ENCODE results near the gene GHRHR.

The GHRHR gene

DNA sequence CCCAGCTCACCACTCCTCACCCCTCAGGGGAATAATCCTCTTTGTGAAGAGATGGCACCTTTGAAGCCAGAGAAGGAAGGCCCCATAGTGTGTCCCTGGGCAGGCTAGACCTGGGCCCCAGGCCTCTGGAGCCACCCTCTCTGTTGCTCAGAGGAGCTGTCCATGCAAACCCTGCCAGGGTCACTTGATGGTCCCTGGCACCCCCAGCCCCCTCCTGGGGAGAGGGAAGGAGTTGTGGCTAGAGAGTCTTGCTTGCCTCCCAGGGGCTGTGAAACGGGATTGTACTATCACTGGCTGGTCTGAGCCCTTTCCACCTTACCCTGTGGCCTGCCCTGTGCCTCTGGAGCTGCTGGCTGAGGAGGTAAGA is 5.8 kb downstream of the GHRHR start:
- H3K4me3 ChIP-seq (ENCODE audit: low read depth in 1 of 2, low read length in 2 of 2): no peak overlapping the region
- H3K4me1 ChIP-seq (ENCODE audit: control insufficient read depth in 1 of 2, insufficient read depth in 2 of 2, low read length in 2 of 2): no peaks in the 10 kb centered on the region
- H3K27ac ChIP-seq (ENCODE audit: low read length): no peak overlapping the region
- no peaks in the 10 kb centered on the region for H3K27me3 ChIP-seq (ENCODE audit: low read depth, low read length)
- H3K9me3 ChIP-seq (ENCODE audit: control insufficient read depth in 1 of 2, low read length in 2 of 2): no peaks in the 10 kb centered on the region
- H3K36me3 ChIP-seq (ENCODE audit: control insufficient read depth in 1 of 2, insufficient read depth in 2 of 2, low read length in 2 of 2): no peaks in the 10 kb centered on the region

DNA sequence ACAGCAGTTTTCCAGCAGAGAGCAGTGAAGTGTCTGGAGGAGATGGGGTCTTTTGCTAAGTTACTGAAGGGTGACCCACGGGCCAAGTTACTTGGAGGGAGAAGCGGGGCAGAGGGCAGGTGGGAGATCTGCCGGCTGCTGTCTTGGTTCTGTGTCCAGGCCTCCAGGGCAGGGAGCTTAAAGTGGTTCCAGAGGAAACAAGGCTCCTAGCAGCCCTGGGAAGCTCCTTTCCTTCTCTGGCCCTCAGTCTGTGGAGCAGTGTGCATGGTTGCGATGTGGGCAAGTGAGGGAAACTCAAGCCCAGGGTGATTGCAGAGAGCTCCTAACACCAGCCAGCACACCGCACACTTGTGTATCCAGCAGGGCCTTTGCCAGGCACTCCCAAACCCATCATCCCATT is 6.3 kb downstream of the GHRHR start:
- Histone ChIP-seq H3K9me3 (ENCODE audit: control insufficient read depth in 1 of 2, low read length in 2 of 2) (no peaks in the 10 kb centered on the region), H3K36me3 (ENCODE audit: control insufficient read depth in 1 of 2, insufficient read depth in 2 of 2, low read length in 2 of 2) (no peaks in the 10 kb centered on the region), H3K4me1 (ENCODE audit: control insufficient read depth in 1 of 2, insufficient read depth in 2 of 2, low read length in 2 of 2) (no peaks in the 10 kb centered on the region), H3K27me3 (ENCODE audit: low read depth, low read length) (no peaks in the 10 kb centered on the region), H3K4me3 (ENCODE audit: low read depth in 1 of 2, low read length in 2 of 2) (no peak overlapping the region), H3K27ac (ENCODE audit: low read length) (no peak overlapping the region)

DNA sequence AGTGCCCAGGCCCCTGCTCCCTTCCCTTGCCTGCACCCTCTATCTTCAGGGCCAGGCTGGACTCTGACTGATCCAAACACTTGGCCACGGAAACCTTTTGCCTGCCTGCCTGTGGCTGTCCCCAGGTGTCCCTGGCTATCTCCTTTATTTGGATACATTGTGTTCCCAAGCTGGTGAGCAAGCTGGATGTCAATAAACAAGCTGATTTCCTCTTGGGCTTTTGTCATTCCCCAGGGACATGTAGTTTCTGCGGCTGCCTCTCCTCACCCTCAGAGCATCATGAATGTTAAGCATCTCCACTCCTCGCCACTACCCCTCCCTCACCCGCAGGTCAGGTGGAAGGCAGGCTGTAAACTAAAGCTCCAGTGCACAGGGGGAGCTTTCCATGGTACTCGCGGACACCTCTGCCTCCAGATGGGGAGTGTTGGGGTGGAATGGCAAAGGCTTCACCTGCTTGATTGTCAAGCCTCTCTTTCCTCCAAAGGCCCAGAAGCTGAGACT is 6.9 kb downstream of the GHRHR start:
- Histone ChIP-seq H3K27me3 (ENCODE audit: low read depth, low read length) (no peaks in the 10 kb centered on the region), H3K36me3 (ENCODE audit: control insufficient read depth in 1 of 2, insufficient read depth in 2 of 2, low read length in 2 of 2) (no peaks in the 10 kb centered on the region), H3K27ac (ENCODE audit: low read length) (no peak overlapping the region), H3K9me3 (ENCODE audit: control insufficient read depth in 1 of 2, low read length in 2 of 2) (no peaks in the 10 kb centered on the region), H3K4me3 (ENCODE audit: low read depth in 1 of 2, low read length in 2 of 2) (no peak overlapping the region), H3K4me1 (ENCODE audit: control insufficient read depth in 1 of 2, insufficient read depth in 2 of 2, low read length in 2 of 2) (no peaks in the 10 kb centered on the region)

DNA sequence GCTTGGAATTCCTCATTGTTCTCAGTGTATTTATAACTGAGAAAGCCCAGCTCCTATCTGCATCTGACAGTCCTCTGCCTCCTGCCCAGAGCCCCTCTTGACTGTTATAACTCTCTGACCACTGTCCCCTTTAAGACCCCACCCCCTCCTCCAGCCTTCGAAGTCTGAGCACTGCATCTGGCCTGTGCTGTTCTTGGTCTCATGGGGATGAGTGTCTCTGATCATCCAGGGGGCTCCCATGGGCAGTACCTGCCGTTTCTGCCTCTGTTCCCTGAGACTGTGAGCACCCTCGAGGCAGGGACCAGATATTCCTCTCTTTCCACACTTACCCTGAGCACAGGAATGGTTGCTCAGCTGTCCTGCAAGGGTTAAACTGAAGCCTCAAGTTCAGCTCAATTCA is 7.7 kb downstream of the GHRHR start:
- Histone ChIP-seq H3K27ac (ENCODE audit: low read length) (no peak overlapping the region), H3K4me1 (ENCODE audit: control insufficient read depth in 1 of 2, insufficient read depth in 2 of 2, low read length in 2 of 2) (no peaks in the 10 kb centered on the region), H3K9me3 (ENCODE audit: control insufficient read depth in 1 of 2, low read length in 2 of 2) (no peaks in the 10 kb centered on the region), H3K4me3 (ENCODE audit: low read depth in 1 of 2, low read length in 2 of 2) (no peak overlapping the region), H3K27me3 (ENCODE audit: low read depth, low read length) (no peaks in the 10 kb centered on the region), H3K36me3 (ENCODE audit: control insufficient read depth in 1 of 2, insufficient read depth in 2 of 2, low read length in 2 of 2) (no peaks in the 10 kb centered on the region)

DNA sequence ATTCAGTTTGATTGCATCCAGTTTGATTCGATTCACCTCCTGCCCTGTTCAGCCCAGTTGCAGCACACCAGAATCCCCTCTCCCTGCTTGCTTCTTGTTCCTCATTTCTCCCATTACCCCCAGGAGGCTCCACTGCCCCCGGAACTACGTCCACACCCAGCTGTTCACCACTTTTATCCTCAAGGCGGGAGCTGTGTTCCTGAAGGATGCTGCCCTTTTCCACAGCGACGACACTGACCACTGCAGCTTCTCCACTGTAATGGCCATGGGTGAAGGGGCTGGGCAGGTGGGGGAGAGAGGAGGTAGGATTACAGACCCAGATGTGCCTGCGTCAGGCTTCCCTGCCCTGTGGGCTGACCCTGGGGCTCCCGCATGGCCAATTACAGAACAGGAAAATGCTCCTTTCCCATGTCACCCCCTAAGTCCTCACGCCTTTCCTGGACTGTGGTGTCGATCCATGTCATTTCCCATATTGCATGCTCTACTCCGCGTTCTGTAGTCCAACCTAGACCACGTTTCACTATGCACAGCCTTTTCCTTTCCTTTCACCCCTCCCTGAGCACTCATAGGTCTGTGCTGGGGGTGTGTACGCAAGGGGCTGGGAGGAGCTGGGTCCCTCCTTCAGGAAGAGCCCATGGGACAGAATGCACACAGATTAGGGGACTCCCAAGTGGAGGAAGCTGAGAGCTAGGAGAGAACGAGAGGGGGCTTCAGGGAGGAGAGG is 8.2 kb downstream of the GHRHR start:
- H3K27me3 ChIP-seq (ENCODE audit: low read depth, low read length): no peaks in the 10 kb centered on the region
- H3K9me3 ChIP-seq (ENCODE audit: control insufficient read depth in 1 of 2, low read length in 2 of 2): no peaks in the 10 kb centered on the region
- H3K36me3 ChIP-seq (ENCODE audit: control insufficient read depth in 1 of 2, insufficient read depth in 2 of 2, low read length in 2 of 2): no peaks in the 10 kb centered on the region
- no peak overlapping the region for H3K27ac ChIP-seq (ENCODE audit: low read length)
- no peak overlapping the region for H3K4me3 ChIP-seq (ENCODE audit: low read depth in 1 of 2, low read length in 2 of 2)
- H3K4me1 ChIP-seq (ENCODE audit: control insufficient read depth in 1 of 2, insufficient read depth in 2 of 2, low read length in 2 of 2): no peaks in the 10 kb centered on the region

DNA sequence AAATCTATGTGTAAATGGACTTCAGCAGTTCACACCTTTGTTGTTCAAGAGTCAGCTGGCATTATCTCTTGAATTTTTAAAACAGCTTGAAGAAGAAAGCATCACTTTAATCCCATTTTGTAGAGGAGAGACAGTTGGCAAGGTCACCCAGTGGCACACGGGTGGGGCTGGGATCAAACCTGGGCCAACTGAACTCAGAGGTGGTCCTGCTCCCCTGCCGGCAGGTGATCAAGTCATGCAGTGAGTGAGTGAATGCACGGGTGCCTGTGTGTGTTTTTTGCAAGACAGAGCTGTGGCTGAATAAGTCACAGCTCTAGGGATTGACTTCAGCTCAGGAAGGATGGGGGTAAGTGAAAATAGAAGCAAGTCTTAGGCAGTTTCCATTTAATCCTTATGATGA is 9.5 kb downstream of the GHRHR start:
- H3K4me1 ChIP-seq (ENCODE audit: control insufficient read depth in 1 of 2, insufficient read depth in 2 of 2, low read length in 2 of 2): no peaks in the 10 kb centered on the region

DNA sequence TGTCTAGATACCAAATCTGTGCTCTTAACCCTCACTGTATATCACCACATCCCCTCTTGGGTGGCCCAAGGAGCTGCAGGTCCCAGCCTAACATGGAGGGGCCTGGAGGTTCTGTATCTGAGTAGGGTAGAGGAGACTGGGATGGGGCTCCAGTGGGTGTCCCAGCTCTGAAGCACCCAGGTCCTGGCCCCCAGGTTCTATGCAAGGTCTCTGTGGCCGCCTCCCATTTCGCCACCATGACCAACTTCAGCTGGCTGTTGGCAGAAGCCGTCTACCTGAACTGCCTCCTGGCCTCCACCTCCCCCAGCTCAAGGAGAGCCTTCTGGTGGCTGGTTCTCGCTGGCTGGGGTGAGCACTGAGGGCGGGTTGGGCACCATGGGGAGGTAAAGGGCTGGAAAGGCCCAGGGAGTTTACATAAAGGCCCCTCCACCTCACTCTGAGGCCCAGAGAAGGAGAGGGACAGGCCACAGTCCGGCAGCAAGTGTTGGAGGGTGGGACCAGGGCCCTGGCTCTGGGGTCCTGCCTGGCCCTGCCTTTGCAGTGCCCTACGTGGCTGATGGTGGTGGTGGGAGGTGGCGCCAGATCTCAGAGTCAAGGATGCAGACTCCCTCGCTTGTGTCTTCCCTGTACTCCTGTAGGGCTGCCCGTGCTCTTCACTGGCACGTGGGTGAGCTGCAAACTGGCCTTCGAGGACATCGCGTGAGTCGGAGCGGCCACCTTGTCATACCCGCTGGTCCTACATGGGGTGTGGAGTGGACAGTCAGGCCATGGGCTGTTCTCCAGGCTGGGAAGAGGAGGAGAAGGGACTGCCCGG is 10.2 kb downstream of the GHRHR start:
- Histone ChIP-seq H3K36me3 (ENCODE audit: control insufficient read depth in 1 of 2, insufficient read depth in 2 of 2, low read length in 2 of 2) (no peaks in the 10 kb centered on the region), H3K9me3 (ENCODE audit: control insufficient read depth in 1 of 2, low read length in 2 of 2) (no peaks in the 10 kb centered on the region), H3K27me3 (ENCODE audit: low read depth, low read length) (no peaks in the 10 kb centered on the region), H3K27ac (ENCODE audit: low read length) (no peak overlapping the region), H3K4me1 (ENCODE audit: control insufficient read depth in 1 of 2, insufficient read depth in 2 of 2, low read length in 2 of 2) (no peaks in the 10 kb centered on the region), H3K4me3 (ENCODE audit: low read depth in 1 of 2, low read length in 2 of 2) (no peak overlapping the region)

More for the DNA sequence above, 9.5 kb downstream of the GHRHR start:
- H3K27me3 ChIP-seq (ENCODE audit: low read depth, low read length): no peaks in the 10 kb centered on the region
- no peak overlapping the region for H3K27ac ChIP-seq (ENCODE audit: low read length)
- no peaks in the 10 kb centered on the region for H3K9me3 ChIP-seq (ENCODE audit: control insufficient read depth in 1 of 2, low read length in 2 of 2)
- H3K4me3 ChIP-seq (ENCODE audit: low read depth in 1 of 2, low read length in 2 of 2): no peak overlapping the region
- H3K36me3 ChIP-seq (ENCODE audit: control insufficient read depth in 1 of 2, insufficient read depth in 2 of 2, low read length in 2 of 2): no peaks in the 10 kb centered on the region

DNA sequence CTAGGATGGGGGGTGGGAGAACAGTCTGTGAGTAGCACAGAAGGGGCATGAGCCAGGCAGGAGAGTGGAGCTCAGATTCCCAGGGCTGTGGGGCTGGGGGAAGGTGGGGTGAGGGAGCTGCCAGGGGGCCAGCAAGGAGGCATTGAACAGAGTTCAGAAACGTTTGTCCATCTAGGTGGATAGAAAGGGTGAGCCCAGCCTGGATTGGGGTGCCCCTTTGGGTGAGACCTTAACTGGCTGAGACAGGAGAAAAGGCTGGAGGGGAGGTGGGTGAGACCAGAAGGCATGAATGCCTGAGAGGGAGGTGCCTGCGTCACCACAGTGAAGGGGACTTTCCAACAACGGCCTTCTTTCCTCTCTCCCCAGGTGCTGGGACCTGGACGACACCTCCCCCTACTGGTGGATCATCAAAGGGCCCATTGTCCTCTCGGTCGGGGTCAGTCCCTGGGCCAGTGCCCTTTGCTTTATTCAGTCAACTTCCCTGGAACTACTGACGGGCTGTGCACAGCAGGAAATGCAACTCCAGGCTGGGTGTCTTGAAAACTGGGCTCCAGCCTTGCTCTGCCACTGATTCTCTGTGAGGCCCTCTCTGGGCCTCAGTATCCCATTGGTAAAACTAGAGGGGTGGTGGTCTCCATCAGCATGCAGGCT is 11.0 kb downstream of the GHRHR start:
- Histone ChIP-seq H3K4me1 (ENCODE audit: control insufficient read depth in 1 of 2, insufficient read depth in 2 of 2, low read length in 2 of 2) (no peaks in the 10 kb centered on the region), H3K27me3 (ENCODE audit: low read depth, low read length) (no peaks in the 10 kb centered on the region), H3K9me3 (ENCODE audit: control insufficient read depth in 1 of 2, low read length in 2 of 2) (no peaks in the 10 kb centered on the region), H3K36me3 (ENCODE audit: control insufficient read depth in 1 of 2, insufficient read depth in 2 of 2, low read length in 2 of 2) (no peaks in the 10 kb centered on the region), H3K27ac (ENCODE audit: low read length) (no peak overlapping the region), H3K4me3 (ENCODE audit: low read depth in 1 of 2, low read length in 2 of 2) (no peak overlapping the region)

DNA sequence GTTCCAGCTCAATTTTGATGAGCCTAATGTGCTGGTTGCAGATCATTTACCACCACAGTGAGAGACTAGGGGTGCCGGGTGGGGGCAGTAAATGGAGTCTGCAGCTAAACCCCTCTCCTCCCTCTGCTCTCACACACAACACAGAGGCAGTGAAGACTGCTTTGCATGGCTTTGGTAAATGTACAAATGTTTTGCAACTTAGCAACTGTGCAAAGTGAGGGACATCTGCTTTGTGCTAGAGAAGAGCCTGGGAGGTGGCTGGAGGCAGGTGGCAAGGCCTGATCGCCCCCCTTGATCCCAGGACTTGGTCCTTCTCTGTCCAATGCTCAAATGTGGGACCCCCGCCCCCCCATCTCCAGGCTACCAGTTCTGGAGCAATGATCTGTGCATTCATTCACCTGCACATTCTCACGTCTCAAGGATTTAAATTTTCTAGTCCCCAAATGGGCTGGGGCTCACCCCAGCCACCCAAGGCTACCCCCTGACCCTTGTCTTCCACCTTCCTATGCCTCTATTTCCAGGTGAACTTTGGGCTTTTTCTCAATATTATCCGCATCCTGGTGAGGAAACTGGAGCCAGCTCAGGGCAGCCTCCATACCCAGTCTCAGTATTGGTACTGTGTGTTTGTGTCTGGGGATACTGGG is 11.6 kb downstream of the GHRHR start:
- Histone ChIP-seq H3K4me1 (ENCODE audit: control insufficient read depth in 1 of 2, insufficient read depth in 2 of 2, low read length in 2 of 2) (no peaks in the 10 kb centered on the region), H3K4me3 (ENCODE audit: low read depth in 1 of 2, low read length in 2 of 2) (no peak overlapping the region)

DNA sequence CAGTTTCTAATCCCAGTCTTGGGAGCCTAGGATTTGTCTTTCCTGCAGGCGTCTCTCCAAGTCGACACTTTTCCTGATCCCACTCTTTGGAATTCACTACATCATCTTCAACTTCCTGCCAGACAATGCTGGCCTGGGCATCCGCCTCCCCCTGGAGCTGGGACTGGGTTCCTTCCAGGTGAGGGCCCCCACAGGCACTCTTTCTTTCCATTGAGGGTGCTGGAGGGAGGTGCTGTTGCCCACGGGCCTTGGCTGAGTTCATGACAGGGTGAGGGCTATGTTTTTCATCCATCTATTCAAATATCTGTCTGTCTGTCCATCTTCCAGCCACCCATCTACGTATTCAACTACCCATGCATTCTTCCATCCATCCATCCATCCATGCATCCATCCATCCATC is 12.6 kb downstream of the GHRHR start:
- Histone ChIP-seq H3K9me3 (ENCODE audit: control insufficient read depth in 1 of 2, low read length in 2 of 2) (no peaks in the 10 kb centered on the region), H3K4me3 (ENCODE audit: low read depth in 1 of 2, low read length in 2 of 2) (no peak overlapping the region), H3K36me3 (ENCODE audit: control insufficient read depth in 1 of 2, insufficient read depth in 2 of 2, low read length in 2 of 2) (no peaks in the 10 kb centered on the region), H3K27ac (ENCODE audit: low read length) (no peak overlapping the region), H3K4me1 (ENCODE audit: control insufficient read depth in 1 of 2, insufficient read depth in 2 of 2, low read length in 2 of 2) (no peaks in the 10 kb centered on the region), H3K27me3 (ENCODE audit: low read depth, low read length) (no peaks in the 10 kb centered on the region)

More for the DNA sequence above, 11.6 kb downstream of the GHRHR start:
- Histone ChIP-seq H3K27me3 (ENCODE audit: low read depth, low read length) (no peaks in the 10 kb centered on the region), H3K36me3 (ENCODE audit: control insufficient read depth in 1 of 2, insufficient read depth in 2 of 2, low read length in 2 of 2) (no peaks in the 10 kb centered on the region), H3K9me3 (ENCODE audit: control insufficient read depth in 1 of 2, low read length in 2 of 2) (no peaks in the 10 kb centered on the region), H3K27ac (ENCODE audit: low read length) (no peak overlapping the region)

DNA sequence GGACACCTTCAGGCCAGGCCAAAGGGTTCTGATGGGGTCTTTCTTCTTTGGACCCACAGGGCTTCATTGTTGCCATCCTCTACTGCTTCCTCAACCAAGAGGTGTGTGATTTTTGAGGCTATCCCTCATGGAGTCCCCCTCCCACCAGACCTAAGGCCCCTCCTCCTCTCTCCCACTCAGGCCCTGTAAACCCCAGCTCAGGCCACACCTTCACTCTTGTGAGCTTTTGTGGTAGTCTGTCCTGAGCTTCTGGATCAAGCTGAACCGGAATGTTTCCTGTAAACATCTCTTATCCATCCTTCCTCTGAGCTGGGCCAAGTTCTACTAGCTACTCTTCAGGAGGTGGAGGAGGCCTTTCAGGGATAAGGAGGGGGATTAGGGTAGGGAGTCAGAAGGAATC is 13.5 kb downstream of the GHRHR start:
- Histone ChIP-seq H3K27me3 (ENCODE audit: low read depth, low read length) (no peaks in the 10 kb centered on the region), H3K4me1 (ENCODE audit: control insufficient read depth in 1 of 2, insufficient read depth in 2 of 2, low read length in 2 of 2) (no peaks in the 10 kb centered on the region), H3K27ac (ENCODE audit: low read length) (no peak overlapping the region), H3K4me3 (ENCODE audit: low read depth in 1 of 2, low read length in 2 of 2) (no peak overlapping the region), H3K36me3 (ENCODE audit: control insufficient read depth in 1 of 2, insufficient read depth in 2 of 2, low read length in 2 of 2) (no peaks in the 10 kb centered on the region), H3K9me3 (ENCODE audit: control insufficient read depth in 1 of 2, low read length in 2 of 2) (no peaks in the 10 kb centered on the region)
